ENCODE measurements around the gene INTS1.

- TF ChIP-seq EP300 (IDR thresholded peaks at IDR 0.05) (no peak), CTCF (IDR thresholded peaks at IDR 0.05) (no peak), POLR2AphosphoS5 (IDR thresholded peaks at IDR 0.05) (no peak)
These were observed 9.7 kb downstream of the INTS1 start for GRCh38 chr7:1494447-1494846.

Measured in sigmoid colon (tissue), 4 donors.